Kidney (tissue), 14 donors: Measurements from ENCODE around the gene SH3BP5. TPM values are rescaled to one million over a fixed set of nuclear protein-coding genes. Genes with fewer than 3 reads are reported as not detected.

ENCODE experiments used
- DNase-seq, 5 donors: peaks; one replicate each; pipeline ENCODE4 v3.0.0-alpha.2; 2013 to 2020
- FAIRE-seq: peaks from 2 replicates; lab custom pipeline; 2012; peaks lifted over from hg19 to GRCh38; lab: Jason Lieb, UNC
- H3K27ac ChIP-seq, 2 donors: one replicate each; pipeline ENCODE4 v1.7.0; 2013; ENCODE audit warnings: low read depth in 2 of 2, low read length in 2 of 2, inconsistent platforms in 1 of 2
- H3K27me3 ChIP-seq: one replicate; pipeline ENCODE4 v1.7.1; 2013; ENCODE audit warnings: low read length, inconsistent platforms; ENCODE audit not compliant: control insufficient read depth, insufficient read depth
- H3K36me3 ChIP-seq, 3 donors: one replicate each; pipeline versions ENCODE4 v1.7.0 to v1.7.1; 2013; ENCODE audit warnings: low read length in 3 of 3, control low read depth in 1 of 3, inconsistent platforms in 1 of 3; ENCODE audit not compliant: insufficient read depth in 3 of 3, control insufficient read depth in 2 of 3
- H3K4me1 ChIP-seq, 3 donors: one replicate each; pipeline versions ENCODE4 v1.7.0 to v1.7.1; 2013; ENCODE audit warnings: low read length in 3 of 3, inconsistent platforms in 1 of 3, low read depth in 1 of 3; ENCODE audit not compliant: control insufficient read depth in 2 of 3, insufficient read depth in 2 of 3
- H3K4me3 ChIP-seq, 3 donors: one replicate each; pipeline versions ENCODE4 v1.7.0 to v1.8.1; 2013; ENCODE audit warnings: low read length in 3 of 3, control low read depth in 1 of 3, inconsistent platforms in 1 of 3
- H3K9ac ChIP-seq, 3 donors: one replicate each; pipeline versions ENCODE4 v1.7.0 to v1.7.1; 2013; ENCODE audit warnings: low read length in 3 of 3, control low read depth in 1 of 3, inconsistent platforms in 1 of 3
- H3K9me3 ChIP-seq, 3 donors: one replicate each; pipeline versions ENCODE4 v1.7.0 to v1.7.1; 2013; ENCODE audit warnings: low read length in 3 of 3, control low read depth in 1 of 3, inconsistent platforms in 1 of 3; ENCODE audit not compliant: control insufficient read depth in 2 of 3, insufficient read depth in 1 of 3
- CTCF ChIP-seq: IDR thresholded peaks from 3 replicates; pipeline ENCODE4 v1.5.1; 2012; ENCODE audit warnings: mild to moderate bottlenecking, moderate library complexity, borderline replicate concordance; ENCODE audit not compliant: insufficient read depth; ENCODE audit errors: extremely low read depth
- intact Hi-C: fragments of 100-400 bp; cut with DNase I; formaldehyde crosslinking; loops from one replicate; pipeline ENCODE4 v1.11.1; 2022
- polyA plus RNA-seq: library from polyadenylated mRNA; stranded (reverse); fragments of 350-450 nt; fragmentation: Illumina TruSeq; extraction: RNeasy Lipid Tissue Mini Kit (QIAGEN cat#74804); gene quantifications from one replicate; pipeline ENCODE4 v1.2.3, GENCODE V29; 2014; ENCODE audit warnings: low read depth, low replicate concordance; ENCODE audit not compliant: insufficient read depth
- total RNA-seq: library from RNA; stranded (reverse); fragmentation: NEBNext Ultra II Directional; extraction: Animal tissue kit (Norgen Biotek cat#: 25700); gene quantifications from one replicate; pipeline ENCODE4 v1.2.1, GENCODE V29; 2021
- donor health status: control.
- donor health status: control.
- donor health status: control.
- donor health status: control.
- donor health status: control.
- donor health status: DM: yes; HTN: yes; CAD: no.
- donor health status: Normal renal cell carcinoma (clear cell type).

The SH3BP5 gene
- total and polyA plus RNA-seq, 2 donors from 2014 or later = 39.1 to 109 TPM

GRCh38 chr3:15263120-15263519 lies 69.3 kb downstream of the SH3BP5 start:
- Histone ChIP-seq H3K27me3 (no peaks in the 10 kb centered on the region), H3K27ac (no peak overlapping the region), H3K4me1 (peaks cover 0 to 10% (median 3%) of the 10 kb centered on the region in 3 donors), H3K36me3 (peaks cover 0 to 26% (median 26%) of the 10 kb centered on the region in 3 donors), H3K9ac (no peak overlapping the region), H3K9me3 (no peaks in the 10 kb centered on the region), H3K4me3 (no peak overlapping the region)
- no peak for TF ChIP-seq CTCF
- DNase-seq (no peak), FAIRE-seq (no peak)
- intact Hi-C loops = no loop called here

- TF ChIP-seq CTCF = no peak
- Histone ChIP-seq H3K9me3 (no peaks in the 10 kb centered on the region), H3K27ac (no peak overlapping the region), H3K4me1 (peaks cover 0 to 10% (median 0%) of the 10 kb centered on the region in 3 donors), H3K4me3 (no peak overlapping the region), H3K9ac (no peak overlapping the region), H3K36me3 (peaks cover 0 to 37% (median 33%) of the 10 kb centered on the region in 3 donors), H3K27me3 (no peaks in the 10 kb centered on the region)
- intact Hi-C loops = no loop called here
- DNase-seq = no peak
- no peak for FAIRE-seq
Measured at GRCh38 chr3:15262021-15262420, 70.4 kb downstream of the SH3BP5 start.

GRCh38 chr3:15261274-15261673 lies 71.1 kb downstream of the SH3BP5 start:
- H3K9ac ChIP-seq = no peak overlapping the region
- no peaks in the 10 kb centered on the region for H3K9me3 ChIP-seq
- TF ChIP-seq CTCF = no peak
- no peaks in the 10 kb centered on the region for H3K27me3 ChIP-seq
- H3K4me1 ChIP-seq = peaks cover 0 to 10% (median 0%) of the 10 kb centered on the region in 3 donors
- H3K4me3 ChIP-seq = no peak overlapping the region
- H3K27ac ChIP-seq = no peak overlapping the region
- FAIRE-seq (no peak), DNase-seq (no peak)
- intact Hi-C loops = no loop called here
- peaks cover 0 to 44% (median 37%) of the 10 kb centered on the region in 3 donors for H3K36me3 ChIP-seq

GRCh38 chr3:15260531-15260930 lies 71.9 kb downstream of the SH3BP5 start:
- FAIRE-seq = no peak
- intact Hi-C loops = no loop called here

More at GRCh38 chr3:15260531-15260930, 71.9 kb downstream of the SH3BP5 start:
- peaks cover 0 to 52% (median 44%) of the 10 kb centered on the region in 3 donors for H3K36me3 ChIP-seq
- no peak overlapping the region for H3K27ac ChIP-seq
- no peak overlapping the region for H3K9ac ChIP-seq
- no peak overlapping the region for H3K4me3 ChIP-seq
- DNase-seq = no peak
- H3K27me3 ChIP-seq = no peaks in the 10 kb centered on the region
- peaks cover 0 to 10% (median 0%) of the 10 kb centered on the region in 3 donors for H3K4me1 ChIP-seq
- no peaks in the 10 kb centered on the region for H3K9me3 ChIP-seq
- no peak for TF ChIP-seq CTCF
